Nephron (organoid): ENCODE results near the gene CERS6.
"Not testable (repeated sequence)": the region's sequence is repeated elsewhere in the genome, so short reads cannot be mapped to it uniquely, and the experiment has no call there.

ENCODE experiments used
- H3K27ac Mint-ChIP-seq, 3 experiments: 2 replicates each; pipeline ENCODE4 v1.8.0; 2020; ENCODE audit warnings: mixed read lengths in 3 of 3, mild to moderate bottlenecking in 2 of 3, moderate library complexity in 1 of 3
- H3K27me3 Mint-ChIP-seq: 2 replicates; pipeline ENCODE4 v1.8.0; 2021; ENCODE audit warnings: low read depth, mild to moderate bottlenecking, moderate library complexity, mixed read lengths
- H3K36me3 Mint-ChIP-seq: 2 replicates; pipeline ENCODE4 v1.8.0; 2020; ENCODE audit warnings: low read depth, mixed read lengths
- H3K4me1 Mint-ChIP-seq: 2 replicates; pipeline ENCODE4 v1.8.0; 2020; ENCODE audit warnings: mixed read lengths
- H3K4me3 Mint-ChIP-seq, 3 experiments: 2 replicates each; pipeline ENCODE4 v1.8.0; 2020; ENCODE audit warnings: mild to moderate bottlenecking in 3 of 3, mixed read lengths in 3 of 3, moderate library complexity in 2 of 3
- H3K9me3 Mint-ChIP-seq: 2 replicates; pipeline ENCODE4 v1.8.0; 2020; ENCODE audit warnings: mixed read lengths
- TF ChIP-seq, protein P1 (sequence below), 3 experiments: fragments of 200-600 bp; sonication (generic); IDR thresholded peaks; one replicate each; pipeline ENCODE4 v1.5.0; 2021; ENCODE audit warnings: antibody characterized with exemption in 3 of 3; ENCODE audit not compliant: unreplicated experiment in 3 of 3

Gene CERS6

DNA sequence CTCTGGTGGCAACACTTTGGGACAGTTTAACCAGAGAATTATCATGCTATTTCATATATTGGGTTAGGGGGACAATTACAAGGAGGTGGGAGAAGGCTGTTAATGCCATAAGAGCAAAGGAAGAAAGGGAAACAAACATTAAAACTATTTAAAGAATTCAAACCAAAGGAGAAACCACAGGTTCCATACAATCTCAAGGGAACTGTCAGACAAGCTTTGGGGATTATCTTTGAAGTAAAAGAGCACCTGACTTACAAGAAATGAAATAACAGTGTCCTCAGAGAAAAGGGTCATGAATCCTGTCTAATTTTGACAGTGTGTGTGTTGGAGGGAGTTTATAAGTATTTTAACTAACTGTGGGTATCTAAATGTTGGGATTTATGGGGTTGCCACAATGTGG, 44.4 kb downstream of the CERS6 start:
- Mint-ChIP-seq H3K36me3 (peaks cover 50% of the 10 kb centered on the region), H3K27me3 (peaks cover 3% of the 10 kb centered on the region), H3K4me1 (peaks cover 4% of the 10 kb centered on the region), H3K27ac (no peak overlapping the region), H3K4me3 (no peak overlapping the region), H3K9me3 (peaks cover 11% of the 10 kb centered on the region)
- TF ChIP-seq, protein P1, sequence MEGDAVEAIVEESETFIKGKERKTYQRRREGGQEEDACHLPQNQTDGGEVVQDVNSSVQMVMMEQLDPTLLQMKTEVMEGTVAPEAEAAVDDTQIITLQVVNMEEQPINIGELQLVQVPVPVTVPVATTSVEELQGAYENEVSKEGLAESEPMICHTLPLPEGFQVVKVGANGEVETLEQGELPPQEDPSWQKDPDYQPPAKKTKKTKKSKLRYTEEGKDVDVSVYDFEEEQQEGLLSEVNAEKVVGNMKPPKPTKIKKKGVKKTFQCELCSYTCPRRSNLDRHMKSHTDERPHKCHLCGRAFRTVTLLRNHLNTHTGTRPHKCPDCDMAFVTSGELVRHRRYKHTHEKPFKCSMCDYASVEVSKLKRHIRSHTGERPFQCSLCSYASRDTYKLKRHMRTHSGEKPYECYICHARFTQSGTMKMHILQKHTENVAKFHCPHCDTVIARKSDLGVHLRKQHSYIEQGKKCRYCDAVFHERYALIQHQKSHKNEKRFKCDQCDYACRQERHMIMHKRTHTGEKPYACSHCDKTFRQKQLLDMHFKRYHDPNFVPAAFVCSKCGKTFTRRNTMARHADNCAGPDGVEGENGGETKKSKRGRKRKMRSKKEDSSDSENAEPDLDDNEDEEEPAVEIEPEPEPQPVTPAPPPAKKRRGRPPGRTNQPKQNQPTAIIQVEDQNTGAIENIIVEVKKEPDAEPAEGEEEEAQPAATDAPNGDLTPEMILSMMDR (IDR thresholded peaks at IDR 0.05; ENCODE audit: unreplicated experiment in 3 of 3), result no peak

DNA sequence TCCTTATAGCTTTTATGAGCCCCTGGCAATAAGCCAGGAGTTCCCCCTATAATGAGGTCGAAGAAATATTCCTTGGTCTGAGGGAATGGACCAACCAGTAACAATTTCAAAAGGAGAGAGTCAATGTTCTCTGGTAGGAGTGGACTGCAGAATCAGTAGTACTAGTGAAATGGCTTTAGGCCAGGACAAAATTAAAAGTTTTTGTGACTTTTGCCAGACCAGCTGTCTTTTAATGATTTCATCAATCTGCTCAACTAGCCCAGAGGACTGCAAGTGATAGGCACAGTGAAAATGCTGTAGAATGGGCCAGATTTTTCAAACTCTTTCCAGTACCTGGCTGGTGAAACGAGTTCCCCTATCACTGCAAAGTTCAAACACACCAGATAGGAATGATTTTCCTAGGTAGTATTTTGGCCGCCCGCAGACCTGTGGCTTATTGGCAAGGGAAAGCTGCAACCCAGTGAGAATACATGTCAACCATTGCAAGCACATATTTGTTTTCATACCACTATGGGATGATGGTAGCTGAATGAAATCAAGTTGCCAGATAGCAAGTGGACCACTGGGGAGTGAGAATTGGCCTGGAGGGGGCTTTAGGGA, 45.5 kb downstream of the CERS6 start:
- H3K27me3 Mint-ChIP-seq, result peaks cover 3% of the 10 kb centered on the region
- peaks cover 4% of the 10 kb centered on the region for H3K4me1 Mint-ChIP-seq
- peaks cover 44% of the 10 kb centered on the region for H3K36me3 Mint-ChIP-seq
- H3K9me3 Mint-ChIP-seq, result peaks cover 11% of the 10 kb centered on the region
- H3K4me3 Mint-ChIP-seq, result no peak overlapping the region
- no peak overlapping the region for H3K27ac Mint-ChIP-seq
- TF ChIP-seq, protein P1 (IDR thresholded peaks at IDR 0.05; ENCODE audit: unreplicated experiment in 3 of 3), result no peak

DNA sequence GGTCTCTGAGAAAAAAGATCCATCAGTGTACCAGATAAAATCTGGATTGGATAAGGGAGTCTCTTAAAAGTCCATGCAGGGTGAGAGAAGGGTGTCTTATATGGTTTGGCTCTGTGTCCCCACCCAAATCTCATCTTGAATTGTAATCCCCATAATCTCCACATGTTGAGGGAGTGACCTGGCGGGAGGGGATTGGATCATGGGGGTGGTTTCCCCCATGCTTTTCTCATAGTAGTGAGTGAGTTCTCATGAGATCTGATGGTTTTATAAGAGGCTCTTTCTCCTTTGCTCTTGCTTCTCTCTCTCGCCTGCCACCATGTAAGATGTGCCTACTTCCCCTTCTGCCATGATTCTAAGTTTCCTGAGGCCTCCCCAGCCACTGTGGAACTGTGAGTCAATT, 46.8 kb downstream of the CERS6 start:
- H3K9me3 Mint-ChIP-seq, result peaks cover 11% of the 10 kb centered on the region
- H3K27ac Mint-ChIP-seq, H3K4me3 Mint-ChIP-seq, H3K4me1 Mint-ChIP-seq, H3K27me3 Mint-ChIP-seq: not testable (repeated sequence)
- peaks cover 36% of the 10 kb centered on the region for H3K36me3 Mint-ChIP-seq

DNA sequence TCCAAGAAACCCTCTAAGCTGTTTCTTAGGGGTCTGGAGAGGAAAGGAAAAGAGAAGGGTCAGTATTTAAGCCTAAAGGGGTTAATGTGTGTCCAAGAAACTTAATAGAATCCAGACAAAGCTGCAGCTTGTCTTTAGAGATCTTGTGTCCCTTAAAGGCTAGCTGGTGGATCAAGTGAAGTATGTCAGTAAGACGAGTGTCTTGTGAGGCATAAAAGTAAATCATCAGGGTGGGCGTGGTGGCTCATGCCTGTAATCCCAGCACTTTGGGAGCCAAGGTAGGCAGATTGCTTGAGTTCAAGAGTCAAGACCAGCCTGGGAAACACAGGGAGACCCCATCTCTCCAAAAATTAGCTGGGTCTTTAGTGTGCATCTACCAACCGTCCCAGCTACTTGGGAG, 47.8 kb downstream of the CERS6 start:
- Mint-ChIP-seq H3K4me1 (peaks cover 4% of the 10 kb centered on the region), H3K36me3 (peaks cover 26% of the 10 kb centered on the region), H3K27me3 (peaks cover 3% of the 10 kb centered on the region), H3K4me3 (no peak overlapping the region), H3K27ac (no peak overlapping the region), H3K9me3 (peaks cover 8% of the 10 kb centered on the region)
- TF ChIP-seq, protein P1 (IDR thresholded peaks at IDR 0.05; ENCODE audit: unreplicated experiment in 3 of 3), result no peak

DNA sequence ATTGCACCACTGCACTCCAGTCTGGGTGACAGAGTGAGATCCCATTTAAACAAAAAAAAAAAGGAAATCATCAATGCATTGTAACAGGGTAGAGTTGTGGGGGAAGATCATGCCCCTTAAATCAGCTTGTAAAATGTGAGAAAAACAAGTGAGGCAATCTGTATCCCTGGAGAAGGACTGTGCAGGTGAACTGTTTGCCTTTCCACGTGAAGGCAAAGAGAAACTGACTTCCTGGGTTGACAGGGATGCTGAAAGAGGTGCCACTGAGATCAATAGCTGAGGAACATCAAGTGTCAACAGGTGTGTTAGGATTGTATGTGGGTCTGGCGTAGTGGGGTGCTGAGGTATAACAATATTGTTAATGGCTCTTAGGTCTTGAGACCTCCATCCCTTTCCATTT, 48.3 kb downstream of the CERS6 start:
- Mint-ChIP-seq H3K4me1 (peaks cover 4% of the 10 kb centered on the region), H3K9me3 (peaks cover 8% of the 10 kb centered on the region), H3K4me3 (no peak overlapping the region), H3K27me3 (peaks cover 3% of the 10 kb centered on the region), H3K27ac (no peak overlapping the region), H3K36me3 (peaks cover 26% of the 10 kb centered on the region)
- TF ChIP-seq, protein P1 (IDR thresholded peaks at IDR 0.05; ENCODE audit: unreplicated experiment in 3 of 3), result no peak

DNA sequence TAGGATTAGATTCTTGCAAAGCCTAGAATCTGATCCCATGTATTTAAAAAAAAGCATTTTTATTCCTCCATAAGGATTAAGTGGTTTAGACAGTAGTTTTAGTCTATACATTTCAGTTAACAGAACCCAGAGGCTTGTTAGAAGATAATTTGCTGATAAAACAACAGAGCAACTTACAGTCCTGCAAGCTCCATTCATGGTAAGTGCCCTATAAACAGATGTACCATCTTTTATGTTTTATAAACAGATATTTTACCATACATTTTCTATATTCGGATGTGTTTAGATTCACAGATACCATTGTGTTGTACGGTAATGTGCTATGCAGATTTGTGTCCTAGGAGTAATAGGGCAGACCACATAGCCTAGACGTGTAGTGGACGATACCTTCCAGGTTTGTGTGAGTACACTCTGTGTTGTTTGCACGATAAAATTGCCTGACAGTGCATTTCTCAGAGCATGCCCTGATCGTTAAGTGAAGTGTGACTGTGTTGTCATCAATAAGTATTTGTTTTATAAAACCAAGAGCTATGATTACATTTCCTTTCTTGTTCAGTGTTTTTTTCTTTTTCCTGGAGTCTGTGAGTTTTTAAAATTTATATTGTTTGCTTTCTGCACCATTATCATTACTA, 54.2 kb downstream of the CERS6 start:
- TF ChIP-seq, protein P1 (IDR thresholded peaks at IDR 0.05; ENCODE audit: unreplicated experiment in 3 of 3), result no peak
- Mint-ChIP-seq H3K27ac (no peak overlapping the region), H3K4me1 (peaks cover 14% of the 10 kb centered on the region), H3K9me3 (no peaks in the 10 kb centered on the region), H3K27me3 (no peaks in the 10 kb centered on the region), H3K36me3 (no peaks in the 10 kb centered on the region), H3K4me3 (no peak overlapping the region)
